Mesothelial cell of epicardium (in vitro differentiated cells): ENCODE measurements around the gene GNG14. TPM values are rescaled to one million over a fixed set of nuclear protein-coding genes. Genes with fewer than 3 reads are reported as not detected.

Source experiments
- DNase-seq, 2 experiments: peaks; one replicate each; pipeline ENCODE4 v3.0.0; 2021; ENCODE audit warnings: low spot score in 2 of 2; ENCODE audit not compliant: unreplicated experiment in 2 of 2
- H3K27ac Mint-ChIP-seq: 2 replicates; pipeline ENCODE4 v1.8.0; 2021; ENCODE audit warnings: mixed read lengths
- H3K27me3 Mint-ChIP-seq: 2 replicates; pipeline ENCODE4 v1.8.0; 2021; ENCODE audit warnings: low read depth, mixed read lengths
- H3K36me3 Mint-ChIP-seq: 2 replicates; pipeline ENCODE4 v1.8.0; 2021; ENCODE audit warnings: mixed read lengths
- H3K4me1 Mint-ChIP-seq: 2 replicates; pipeline ENCODE4 v1.8.0; 2021; ENCODE audit warnings: mixed read lengths
- H3K4me3 Mint-ChIP-seq: 2 replicates; pipeline ENCODE4 v1.8.0; 2021; ENCODE audit warnings: mild to moderate bottlenecking, moderate library complexity, mixed read lengths
- H3K9me3 Mint-ChIP-seq: 2 replicates; pipeline ENCODE4 v1.8.0; 2021; ENCODE audit warnings: mixed read lengths
- total RNA-seq: library from RNA; stranded (reverse); gene quantifications from 3 replicates; pipeline ENCODE4 v1.2.1, GENCODE V29; 2021
- TF ChIP-seq, protein P1 (sequence below): fragments of 200-600 bp; sonication (generic); IDR thresholded peaks from one replicate; pipeline ENCODE4 v1.5.0; 2021; ENCODE audit warnings: antibody characterized with exemption; ENCODE audit not compliant: unreplicated experiment

The GNG14 gene
- total RNA-seq, 1 donor from 2014 or later: not detected

GRCh38 chr19:12703046-12703445, 15.2 kb downstream of the GNG14 start:
- TF ChIP-seq, protein P1, sequence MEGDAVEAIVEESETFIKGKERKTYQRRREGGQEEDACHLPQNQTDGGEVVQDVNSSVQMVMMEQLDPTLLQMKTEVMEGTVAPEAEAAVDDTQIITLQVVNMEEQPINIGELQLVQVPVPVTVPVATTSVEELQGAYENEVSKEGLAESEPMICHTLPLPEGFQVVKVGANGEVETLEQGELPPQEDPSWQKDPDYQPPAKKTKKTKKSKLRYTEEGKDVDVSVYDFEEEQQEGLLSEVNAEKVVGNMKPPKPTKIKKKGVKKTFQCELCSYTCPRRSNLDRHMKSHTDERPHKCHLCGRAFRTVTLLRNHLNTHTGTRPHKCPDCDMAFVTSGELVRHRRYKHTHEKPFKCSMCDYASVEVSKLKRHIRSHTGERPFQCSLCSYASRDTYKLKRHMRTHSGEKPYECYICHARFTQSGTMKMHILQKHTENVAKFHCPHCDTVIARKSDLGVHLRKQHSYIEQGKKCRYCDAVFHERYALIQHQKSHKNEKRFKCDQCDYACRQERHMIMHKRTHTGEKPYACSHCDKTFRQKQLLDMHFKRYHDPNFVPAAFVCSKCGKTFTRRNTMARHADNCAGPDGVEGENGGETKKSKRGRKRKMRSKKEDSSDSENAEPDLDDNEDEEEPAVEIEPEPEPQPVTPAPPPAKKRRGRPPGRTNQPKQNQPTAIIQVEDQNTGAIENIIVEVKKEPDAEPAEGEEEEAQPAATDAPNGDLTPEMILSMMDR: no peak
- Mint-ChIP-seq H3K36me3 (peaks cover 40% of the 10 kb centered on the region), H3K4me1 (no peaks in the 10 kb centered on the region)

DNA sequence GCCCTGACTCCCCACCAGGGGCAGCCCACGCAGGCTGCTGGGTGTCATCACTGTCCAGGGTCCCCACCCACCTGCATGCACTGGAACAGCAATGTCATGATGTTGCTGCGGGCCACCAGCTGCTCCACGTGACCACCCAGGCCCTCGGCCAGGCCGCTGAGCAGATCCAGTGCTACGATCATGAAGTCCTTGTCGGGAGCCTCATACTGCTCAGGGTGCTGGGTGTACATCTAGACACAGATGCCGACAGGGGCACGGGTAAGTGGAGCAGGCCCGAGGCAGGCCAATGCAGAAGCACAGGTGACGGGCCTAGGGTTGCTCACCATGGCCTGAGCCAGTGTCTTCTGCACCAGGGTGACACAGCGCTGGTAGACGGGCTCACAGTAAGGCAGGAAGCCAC, 17.4 kb downstream of the GNG14 start:
- TF ChIP-seq, protein P1: no peak
- Mint-ChIP-seq H3K4me1 (no peaks in the 10 kb centered on the region), H3K27me3 (no peaks in the 10 kb centered on the region), H3K9me3 (no peaks in the 10 kb centered on the region), H3K27ac (no peak overlapping the region), H3K4me3 (no peak overlapping the region), H3K36me3 (peaks cover 36% of the 10 kb centered on the region)
- DNase-seq: no peak

More at GRCh38 chr19:12703046-12703445, 15.2 kb downstream of the GNG14 start:
- no peak for DNase-seq
- Mint-ChIP-seq H3K27ac (no peak overlapping the region), H3K4me3 (no peak overlapping the region), H3K27me3 (no peaks in the 10 kb centered on the region), H3K9me3 (no peaks in the 10 kb centered on the region)

GRCh38 chr19:12705654-12706331, 18.0 kb downstream of the GNG14 start:
- no peak for DNase-seq
- Mint-ChIP-seq H3K27me3 (no peaks in the 10 kb centered on the region), H3K36me3 (peaks cover 40% of the 10 kb centered on the region), H3K27ac (no peak overlapping the region), H3K4me1 (no peaks in the 10 kb centered on the region), H3K4me3 (no peak overlapping the region), H3K9me3 (no peaks in the 10 kb centered on the region)
- TF ChIP-seq, protein P1: no peak

- Mint-ChIP-seq H3K27me3 (no peaks in the 10 kb centered on the region), H3K27ac (no peak overlapping the region), H3K36me3 (peaks cover 35% of the 10 kb centered on the region), H3K4me3 (no peak overlapping the region), H3K4me1 (no peaks in the 10 kb centered on the region), H3K9me3 (no peaks in the 10 kb centered on the region)
- TF ChIP-seq, protein P1: no peak
- no peak for DNase-seq
These were observed 18.5 kb downstream of the GNG14 start for GRCh38 chr19:12706332-12706718.

GRCh38 chr19:12708641-12709040, 20.8 kb downstream of the GNG14 start:
- no peak overlapping the region for H3K4me3 Mint-ChIP-seq
- H3K27ac Mint-ChIP-seq: no peak overlapping the region
- H3K9me3 Mint-ChIP-seq: no peaks in the 10 kb centered on the region
- peaks cover 34% of the 10 kb centered on the region for H3K36me3 Mint-ChIP-seq
- TF ChIP-seq, protein P1: no peak
- H3K4me1 Mint-ChIP-seq: no peaks in the 10 kb centered on the region
- no peak for DNase-seq
- H3K27me3 Mint-ChIP-seq: no peaks in the 10 kb centered on the region
